ENCODE data around the gene RBMXL3.

The RBMXL3 gene

GRCh38 chrX:115233497-115234455, 44.6 kb downstream of the RBMXL3 start, which contains the start of gene LRCH2:
Gene LRCH2 (minus strand): TSS chrX:115234096. CDS start chrX:115234041, 55 bp downstream.
- DNase-seq (ENCODE audit: low read depth), result no peak

- no peak for DNase-seq (ENCODE audit: low read depth)
These were observed 45.3 kb downstream of the RBMXL3 start for GRCh38 chrX:115234461-115234860.

GRCh38 chrX:115236560-115236959, 47.4 kb downstream of the RBMXL3 start:
- no peak for DNase-seq (ENCODE audit: low read depth)

GRCh38 chrX:115237056-115237455, 47.8 kb downstream of the RBMXL3 start:
- DNase-seq (ENCODE audit: low read depth), result no peak

All from T-helper 22 cell (primary cell).